GM23248 (cell line): ENCODE results near the gene ARHGAP35.

Experiments used
- EZH2 ChIP-seq: fragments of 200-600 bp; sonication (generic); IDR thresholded peaks from 2 replicates; pipeline ENCODE4 v1.6.1; 2018; ENCODE audit warnings: antibody characterized with exemption, mild to moderate bottlenecking; ENCODE audit not compliant: insufficient read depth, poor library complexity, severe bottlenecking
- EZH2phosphoT487 ChIP-seq: fragments of 200-600 bp; sonication (generic); IDR thresholded peaks from 2 replicates; pipeline ENCODE4 v1.6.1; 2018; ENCODE audit warnings: antibody characterized with exemption, moderate library complexity, mild to moderate bottlenecking, low read depth; ENCODE audit not compliant: insufficient read depth

GRCh38 chr19:46859637-46860124, 1.1 kb upstream of the ARHGAP35 start:
- TF ChIP-seq EZH2phosphoT487 (no peak), EZH2 (no peak)
